GM12891 (cell line): ENCODE data around the gene PCDHA6.
"Not testable (repeated sequence)": the region's sequence is repeated elsewhere in the genome, so short reads cannot be mapped to it uniquely, and the experiment has no call there.

Source experiments
- DNase-seq: peaks from one replicate; pipeline ENCODE4 v3.0.0; 2011; ENCODE audit warnings: low spot score; ENCODE audit not compliant: insufficient read length
- FAIRE-seq: peaks from 2 replicates; lab custom pipeline; 2011; peaks lifted over from hg19 to GRCh38; lab: Jason Lieb, UNC
- PAX5 ChIP-seq: IDR thresholded peaks from 2 replicates; pipeline ENCODE4 v1.6.1; 2011; ENCODE audit warnings: low read length, moderate library complexity, mild to moderate bottlenecking; ENCODE audit not compliant: insufficient read depth, severe bottlenecking
- POLR2A ChIP-seq: IDR thresholded peaks from 2 replicates; pipeline ENCODE4 v1.6.1; 2011; ENCODE audit warnings: low read depth, low read length, control low read depth
- POLR2AphosphoS5 ChIP-seq: IDR thresholded peaks from 2 replicates; pipeline ENCODE4 v1.6.1; 2011; ENCODE audit warnings: low read depth, low read length, control low read depth
- POU2F2 ChIP-seq: IDR thresholded peaks from 2 replicates; pipeline ENCODE4 v1.6.1; 2011; ENCODE audit warnings: low read depth, mild to moderate bottlenecking, control low read depth, low read length, moderate library complexity
- SPI1 ChIP-seq: IDR thresholded peaks from 2 replicates; pipeline ENCODE4 v1.6.1; 2011; ENCODE audit warnings: low read depth, low read length, control low read depth
- TAF1 ChIP-seq: IDR thresholded peaks from 2 replicates; pipeline ENCODE4 v1.6.1; 2011; ENCODE audit warnings: low read depth, low read length, control low read depth

PCDHA6 gene

DNA sequence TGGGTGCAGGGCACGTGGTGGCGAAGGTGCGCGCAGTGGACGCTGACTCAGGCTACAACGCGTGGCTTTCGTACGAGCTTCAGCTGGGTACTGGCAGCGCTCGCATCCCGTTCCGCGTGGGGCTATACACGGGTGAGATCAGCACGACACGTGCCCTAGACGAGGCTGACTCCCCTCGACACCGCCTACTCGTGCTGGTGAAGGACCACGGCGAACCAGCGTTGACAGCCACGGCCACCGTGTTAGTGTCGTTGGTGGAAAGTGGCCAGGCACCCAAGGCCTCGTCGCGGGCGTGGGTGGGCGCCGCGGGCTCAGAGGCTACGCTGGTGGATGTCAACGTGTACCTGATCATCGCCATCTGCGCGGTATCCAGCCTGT lies 31.1 kb upstream of the PCDHA6 start:
- TF ChIP-seq SPI1 (no peak), POU2F2 (no peak), PAX5 (no peak), POLR2A (no peak), POLR2AphosphoS5 (no peak), TAF1 (no peak)
- no peak for DNase-seq
- no peak for FAIRE-seq

DNA sequence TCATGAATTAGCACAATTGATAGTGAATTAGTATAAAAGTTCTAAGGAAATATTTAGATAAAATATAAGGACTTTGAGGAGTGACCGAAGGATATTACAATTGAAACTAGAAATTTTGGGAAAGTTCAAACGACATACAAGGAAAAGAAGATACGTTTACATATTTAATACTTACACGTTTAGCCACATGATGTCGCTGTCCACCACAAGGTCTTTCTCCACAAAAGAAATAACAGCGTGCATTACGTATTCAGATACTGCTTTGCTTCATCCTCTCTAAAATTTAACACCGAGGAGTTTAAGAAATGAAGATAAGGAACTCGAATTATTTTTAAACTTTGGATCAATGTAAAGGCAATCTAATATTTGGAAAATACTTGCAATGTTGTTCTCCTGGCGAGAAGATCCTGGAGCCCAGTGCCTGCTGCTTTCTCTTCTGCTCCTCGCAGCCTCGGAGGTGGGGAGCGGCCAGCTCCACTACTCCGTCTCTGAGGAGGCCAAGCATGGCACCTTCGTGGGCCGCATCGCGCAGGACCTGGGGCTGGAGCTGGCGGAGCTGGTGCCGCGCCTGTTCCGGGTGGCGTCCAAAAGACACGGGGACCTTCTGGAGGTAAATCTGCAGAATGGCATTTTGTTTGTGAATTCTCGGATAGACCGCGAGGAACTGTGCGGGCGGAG lies 26.8 kb upstream of the PCDHA6 start, which contains the start of gene PCDHA3:
TSS of gene PCDHA3 (plus strand) at position 242 of the 678 bp plus-strand sequence.
- TF ChIP-seq POLR2A (no peak), POLR2AphosphoS5 (no peak), SPI1 (no peak), TAF1 (no peak), PAX5 (no peak), POU2F2 (no peak)
- no peak for FAIRE-seq
- DNase-seq: no peak

DNA sequence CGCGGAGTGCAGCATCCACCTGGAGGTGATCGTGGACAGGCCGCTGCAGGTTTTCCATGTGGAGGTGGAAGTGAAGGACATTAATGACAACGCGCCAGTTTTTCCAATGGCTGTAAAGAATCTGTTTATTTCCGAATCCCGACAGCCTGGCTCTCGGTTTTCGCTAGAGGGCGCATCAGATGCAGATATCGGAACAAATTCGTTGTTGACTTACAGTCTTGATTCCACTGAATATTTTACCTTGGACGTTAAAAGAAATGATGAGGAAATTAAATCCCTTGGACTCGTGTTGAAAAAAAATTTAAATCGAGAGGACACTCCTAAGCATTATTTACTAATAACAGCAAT lies 26.3 kb upstream of the PCDHA6 start:
- DNase-seq (no peak), FAIRE-seq (no peak)
- TF ChIP-seq PAX5 (no peak), POLR2AphosphoS5 (no peak), POU2F2 (no peak), TAF1 (no peak), SPI1 (no peak), POLR2A (no peak)

DNA sequence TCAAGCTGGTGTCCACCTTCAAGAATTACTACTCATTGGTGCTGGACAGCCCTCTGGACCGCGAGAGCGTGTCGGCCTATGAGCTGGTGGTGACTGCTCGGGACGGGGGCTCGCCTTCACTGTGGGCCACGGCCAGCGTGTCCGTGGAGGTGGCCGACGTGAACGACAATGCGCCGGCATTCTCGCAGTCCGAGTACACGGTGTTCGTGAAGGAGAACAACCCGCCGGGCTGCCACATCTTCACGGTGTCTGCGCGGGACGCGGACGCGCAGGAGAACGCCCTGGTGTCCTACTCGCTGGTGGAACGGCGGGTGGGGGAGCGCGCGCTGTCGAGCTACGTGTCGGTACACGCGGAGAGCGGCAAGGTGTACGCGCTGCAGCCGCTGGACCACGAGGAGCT lies 25.4 kb upstream of the PCDHA6 start:
- not testable (repeated sequence) for FAIRE-seq

DNA sequence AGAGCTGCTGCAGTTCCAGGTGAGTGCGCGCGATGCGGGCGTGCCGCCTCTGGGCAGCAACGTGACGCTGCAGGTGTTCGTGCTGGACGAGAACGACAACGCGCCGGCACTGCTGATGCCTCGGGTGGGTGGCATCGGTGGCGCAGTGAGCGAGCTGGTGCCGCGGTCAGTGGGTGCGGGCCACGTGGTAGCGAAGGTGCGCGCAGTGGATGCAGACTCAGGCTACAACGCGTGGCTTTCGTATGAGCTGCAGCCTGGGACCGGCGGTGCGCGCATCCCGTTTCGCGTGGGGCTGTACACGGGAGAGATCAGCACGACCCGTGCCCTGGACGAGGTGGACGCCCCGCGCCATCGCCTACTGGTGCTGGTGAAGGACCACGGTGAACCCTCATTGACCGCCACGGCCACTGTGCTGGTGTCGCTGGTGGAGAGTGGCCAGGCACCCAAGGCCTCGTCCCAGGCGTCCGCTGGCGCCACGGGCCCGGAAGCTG lies 24.9 kb upstream of the PCDHA6 start:
- FAIRE-seq (no peak), DNase-seq (no peak)
- no peak for TF ChIP-seq POLR2AphosphoS5
- TF ChIP-seq PAX5: no peak
- TF ChIP-seq SPI1: no peak
- no peak for TF ChIP-seq POLR2A
- TF ChIP-seq POU2F2: no peak
- no peak for TF ChIP-seq TAF1

More for the DNA sequence above, 25.4 kb upstream of the PCDHA6 start:
- not testable (repeated sequence) for DNase-seq

DNA sequence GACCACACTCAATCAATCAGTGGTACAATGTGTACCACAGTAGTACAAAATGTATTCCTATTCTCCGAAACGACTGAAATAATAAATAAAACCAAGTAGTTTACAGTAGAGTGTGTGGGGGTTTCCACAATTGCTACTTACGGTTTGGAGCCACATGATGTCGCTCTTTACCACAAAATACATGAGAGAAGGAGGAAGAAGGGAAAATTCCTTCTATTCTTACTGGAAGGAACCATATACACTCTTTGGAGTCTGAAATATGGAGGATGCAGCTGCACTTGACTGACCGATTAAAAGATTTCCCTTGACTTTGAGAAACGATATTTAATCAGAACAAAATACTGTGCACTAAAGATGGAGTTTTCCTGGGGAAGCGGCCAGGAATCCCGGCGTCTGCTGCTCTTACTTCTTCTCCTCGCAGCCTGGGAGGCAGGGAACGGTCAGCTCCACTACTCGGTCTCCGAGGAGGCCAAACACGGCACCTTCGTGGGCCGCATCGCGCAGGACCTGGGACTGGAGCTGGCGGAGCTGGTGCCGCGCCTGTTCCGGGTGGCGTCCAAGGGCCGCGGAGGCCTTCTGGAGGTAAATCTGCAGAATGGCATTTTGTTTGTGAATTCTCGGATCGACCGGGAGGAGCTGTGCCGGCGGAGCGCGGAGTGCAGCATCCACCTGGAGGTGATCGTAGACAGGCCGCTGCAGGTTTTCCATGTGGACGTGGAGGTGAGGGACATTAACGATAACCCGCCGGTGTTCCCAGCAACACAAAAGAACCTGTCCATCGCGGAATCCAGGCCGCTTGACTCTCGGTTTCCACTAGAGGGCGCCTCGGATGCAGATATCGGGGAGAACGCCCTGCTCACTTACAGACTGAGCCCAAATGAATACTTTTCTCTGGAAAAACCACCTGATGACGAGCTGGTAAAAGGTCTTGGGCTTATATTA lies 20.7 kb upstream of the PCDHA6 start, which contains the start of gene PCDHA4:
TSS of gene PCDHA4 (plus strand) at position 235 of the 942 bp plus-strand sequence.
- FAIRE-seq (no peak), DNase-seq (no peak)
- TF ChIP-seq POLR2AphosphoS5 (no peak), TAF1 (no peak), SPI1 (no peak), POU2F2 (no peak), POLR2A (no peak), PAX5 (no peak)

DNA sequence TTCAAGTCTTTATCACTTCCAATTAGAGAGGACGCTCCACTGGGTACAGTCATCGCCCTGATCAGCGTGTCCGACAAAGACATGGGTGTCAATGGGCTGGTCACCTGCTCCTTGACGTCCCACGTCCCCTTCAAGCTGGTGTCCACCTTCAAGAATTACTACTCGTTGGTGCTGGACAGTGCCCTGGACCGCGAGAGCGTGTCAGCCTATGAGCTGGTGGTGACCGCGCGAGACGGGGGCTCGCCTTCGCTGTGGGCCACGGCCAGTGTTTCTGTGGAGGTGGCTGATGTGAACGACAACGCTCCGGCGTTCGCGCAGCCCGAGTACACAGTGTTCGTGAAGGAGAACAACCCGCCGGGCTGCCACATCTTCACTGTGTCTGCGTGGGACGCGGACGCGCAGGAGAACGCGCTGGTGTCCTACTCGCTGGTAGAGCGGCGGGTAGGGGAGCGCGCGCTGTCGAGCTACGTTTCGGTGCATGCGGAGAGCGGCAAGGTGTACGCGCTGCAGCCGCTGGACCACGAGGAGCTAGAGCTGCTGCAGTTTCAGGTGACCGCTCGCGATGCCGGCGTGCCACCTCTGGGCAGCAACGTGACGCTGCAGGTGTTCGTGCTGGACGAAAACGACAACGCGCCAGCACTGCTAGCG lies 19.4 kb upstream of the PCDHA6 start:
- FAIRE-seq, DNase-seq: not testable (repeated sequence)

DNA sequence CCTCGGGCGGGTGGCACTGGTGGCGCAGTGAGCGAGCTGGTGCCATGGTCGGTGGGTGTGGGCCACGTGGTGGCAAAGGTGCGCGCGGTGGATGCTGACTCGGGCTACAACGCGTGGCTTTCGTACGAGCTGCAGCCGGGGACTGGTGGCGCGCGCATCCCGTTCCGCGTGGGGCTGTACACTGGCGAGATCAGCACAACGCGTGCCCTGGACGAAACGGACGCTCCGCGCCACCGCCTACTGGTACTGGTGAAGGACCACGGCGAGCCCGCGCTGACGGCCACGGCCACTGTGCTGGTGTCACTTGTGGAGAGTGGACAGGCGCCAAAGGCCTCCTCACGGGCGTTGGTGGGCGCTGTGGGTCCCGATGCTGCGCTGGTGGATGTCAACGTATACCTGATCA lies 18.9 kb upstream of the PCDHA6 start:
- FAIRE-seq: no peak
- DNase-seq: no peak
- TF ChIP-seq PAX5 (no peak), POLR2A (no peak), POU2F2 (no peak), POLR2AphosphoS5 (no peak), TAF1 (no peak), SPI1 (no peak)

DNA sequence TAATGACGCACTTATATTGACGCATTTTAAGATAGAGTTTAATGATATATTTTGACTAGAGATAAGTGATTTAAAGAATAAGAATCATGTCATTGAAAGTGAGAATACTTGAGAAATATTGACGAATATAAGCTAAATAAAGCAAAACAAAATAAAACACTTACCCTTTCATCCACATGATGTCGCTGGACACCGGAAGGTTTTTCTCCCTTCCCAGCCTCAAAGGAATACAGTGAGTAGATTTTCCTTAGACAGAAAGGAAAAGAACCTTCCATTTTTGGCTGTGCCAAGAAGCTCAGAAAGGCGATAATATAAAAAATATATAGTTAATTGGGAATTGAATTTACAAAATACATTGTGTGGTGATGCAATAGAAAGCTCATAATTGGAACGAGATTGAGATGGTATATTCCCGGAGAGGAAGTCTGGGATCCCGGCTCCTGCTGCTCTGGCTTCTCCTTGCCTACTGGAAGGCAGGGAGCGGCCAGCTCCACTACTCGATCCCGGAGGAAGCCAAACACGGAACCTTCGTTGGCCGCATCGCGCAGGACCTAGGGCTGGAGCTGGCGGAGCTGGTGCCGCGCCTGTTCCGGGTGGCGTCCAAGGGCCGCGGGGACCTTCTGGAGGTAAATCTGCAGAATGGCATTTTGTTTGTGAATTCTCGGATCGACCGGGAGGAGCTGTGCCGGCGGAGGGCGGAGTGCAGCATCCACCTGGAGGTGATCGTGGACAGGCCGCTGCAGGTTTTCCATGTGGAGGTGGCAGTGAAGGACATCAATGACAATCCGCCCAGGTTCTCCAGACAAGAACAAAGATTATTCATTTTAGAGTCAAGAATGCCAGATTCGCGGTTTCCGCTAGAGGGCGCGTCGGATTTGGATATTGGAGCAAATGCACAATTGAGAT lies 6.1 kb upstream of the PCDHA6 start, which contains the start of gene PCDHA5:
TSS of gene PCDHA5 (plus strand) at position 239 of the 906 bp plus-strand sequence.
- FAIRE-seq (no peak), DNase-seq (no peak)
- TF ChIP-seq POLR2AphosphoS5 (no peak), SPI1 (no peak), TAF1 (no peak), POLR2A (no peak), PAX5 (no peak), POU2F2 (no peak)
